Stimulated activated CD8-positive, alpha-beta memory T cell treated with anti-CD3 and anti-CD28 coated beads, Interleukin-15, amount 100 ng/mL, for 4 hours (primary cell): ENCODE results near the gene PATZ1.
"Not testable (repeated sequence)": the region's sequence is repeated elsewhere in the genome, so short reads cannot be mapped to it uniquely, and the experiment has no call there.

ENCODE experiments used
- DNase-seq, 2 donors: peaks; one replicate each; pipeline ENCODE4 v3.0.0-alpha.2; 2020; ENCODE audit warnings: low read depth in 2 of 2

The PATZ1 gene, protein sequence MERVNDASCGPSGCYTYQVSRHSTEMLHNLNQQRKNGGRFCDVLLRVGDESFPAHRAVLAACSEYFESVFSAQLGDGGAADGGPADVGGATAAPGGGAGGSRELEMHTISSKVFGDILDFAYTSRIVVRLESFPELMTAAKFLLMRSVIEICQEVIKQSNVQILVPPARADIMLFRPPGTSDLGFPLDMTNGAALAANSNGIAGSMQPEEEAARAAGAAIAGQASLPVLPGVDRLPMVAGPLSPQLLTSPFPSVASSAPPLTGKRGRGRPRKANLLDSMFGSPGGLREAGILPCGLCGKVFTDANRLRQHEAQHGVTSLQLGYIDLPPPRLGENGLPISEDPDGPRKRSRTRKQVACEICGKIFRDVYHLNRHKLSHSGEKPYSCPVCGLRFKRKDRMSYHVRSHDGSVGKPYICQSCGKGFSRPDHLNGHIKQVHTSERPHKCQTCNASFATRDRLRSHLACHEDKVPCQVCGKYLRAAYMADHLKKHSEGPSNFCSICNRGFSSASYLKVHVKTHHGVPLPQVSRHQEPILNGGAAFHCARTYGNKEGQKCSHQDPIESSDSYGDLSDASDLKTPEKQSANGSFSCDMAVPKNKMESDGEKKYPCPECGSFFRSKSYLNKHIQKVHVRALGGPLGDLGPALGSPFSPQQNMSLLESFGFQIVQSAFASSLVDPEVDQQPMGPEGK

DNA sequence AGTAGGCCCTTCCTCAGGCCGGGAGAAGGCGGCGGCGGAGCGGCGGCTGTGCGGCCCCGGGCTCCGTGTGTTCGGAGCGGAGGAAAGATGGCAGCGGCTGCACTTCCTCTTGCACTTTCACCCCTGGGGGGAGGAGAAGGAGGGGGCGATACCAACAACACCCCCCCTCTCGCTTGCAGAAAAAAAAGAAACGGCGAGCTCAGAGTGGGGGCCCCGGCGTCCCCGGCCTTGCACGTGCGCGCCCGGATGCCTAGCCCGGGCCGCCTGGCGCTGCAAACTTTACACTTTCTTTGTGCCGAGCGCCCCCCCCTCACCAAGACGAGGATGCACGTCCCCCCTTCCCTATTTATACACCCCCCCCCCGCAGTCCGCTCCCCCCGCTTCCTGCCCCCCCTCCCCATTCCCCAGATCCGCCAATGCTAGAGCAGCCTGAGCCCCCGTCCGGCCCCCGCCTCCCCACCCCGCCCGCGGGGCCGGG, at the start of gene PATZ1:
TSS of gene PATZ1 (minus strand) at position 92 of the 478 bp plus-strand sequence. CDS start 744 bp downstream, outside the sequence.
- DNase-seq: peak; percentile 57 to 62

DNA sequence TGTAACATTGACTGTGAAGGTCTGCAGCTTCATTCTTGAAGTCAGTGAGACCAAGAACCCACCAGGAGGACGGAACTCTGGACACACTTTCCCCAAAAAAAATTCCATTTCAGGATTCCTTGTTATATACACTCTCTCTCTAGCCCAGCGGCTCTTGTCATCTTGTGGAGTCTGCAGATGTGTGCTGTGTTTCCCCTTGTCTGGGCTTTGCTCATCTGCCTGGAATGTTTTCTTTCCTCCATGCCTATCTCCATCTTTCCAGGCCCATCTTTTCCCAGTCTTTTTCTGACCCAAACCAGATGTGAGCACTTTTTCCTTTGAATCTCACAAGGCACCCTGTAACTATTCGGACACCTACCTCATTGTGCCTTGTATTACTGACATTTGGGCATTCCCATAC, 48.2 kb upstream of the PATZ1 start:
- DNase-seq: no peak

DNA sequence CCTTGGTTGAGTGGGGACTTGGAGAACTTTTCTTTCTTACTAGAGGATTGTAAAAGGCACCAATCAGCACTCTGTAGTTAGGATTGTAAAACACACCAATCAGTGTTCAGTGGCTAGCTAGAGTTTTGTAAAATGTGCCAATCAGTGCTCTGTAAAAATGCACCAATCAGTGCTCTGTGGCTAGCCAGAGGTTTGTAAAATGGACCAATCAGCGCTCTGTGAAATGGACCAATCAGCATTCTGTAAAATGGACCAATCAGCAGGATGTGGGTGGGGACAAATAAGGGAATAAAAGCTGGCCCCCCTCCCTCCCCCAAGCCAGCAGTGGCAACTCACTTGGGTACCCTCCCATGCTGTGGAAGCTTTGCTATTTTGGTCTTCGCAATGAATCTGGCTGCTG, 47.7 kb upstream of the PATZ1 start:
- no peak for DNase-seq

DNA sequence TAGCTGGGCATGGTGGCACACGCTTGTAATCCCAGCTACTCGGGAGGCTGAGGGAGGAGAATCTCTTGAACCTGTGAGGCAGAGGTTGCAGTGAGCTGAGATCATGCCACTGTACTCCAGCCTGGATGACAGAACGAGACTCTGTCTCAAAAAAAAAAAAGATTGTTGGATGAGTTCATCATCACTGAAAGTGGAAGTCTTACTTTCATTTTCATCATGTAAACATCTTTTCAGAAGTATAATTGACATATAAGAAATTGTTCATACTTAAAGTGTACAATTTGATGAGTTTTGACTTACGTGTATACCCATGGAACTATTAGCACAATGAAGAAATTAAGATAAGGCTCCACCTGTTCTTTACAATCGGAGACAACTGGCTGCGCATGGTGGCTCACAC, 32.5 kb upstream of the PATZ1 start:
- not testable (repeated sequence) for DNase-seq

DNA sequence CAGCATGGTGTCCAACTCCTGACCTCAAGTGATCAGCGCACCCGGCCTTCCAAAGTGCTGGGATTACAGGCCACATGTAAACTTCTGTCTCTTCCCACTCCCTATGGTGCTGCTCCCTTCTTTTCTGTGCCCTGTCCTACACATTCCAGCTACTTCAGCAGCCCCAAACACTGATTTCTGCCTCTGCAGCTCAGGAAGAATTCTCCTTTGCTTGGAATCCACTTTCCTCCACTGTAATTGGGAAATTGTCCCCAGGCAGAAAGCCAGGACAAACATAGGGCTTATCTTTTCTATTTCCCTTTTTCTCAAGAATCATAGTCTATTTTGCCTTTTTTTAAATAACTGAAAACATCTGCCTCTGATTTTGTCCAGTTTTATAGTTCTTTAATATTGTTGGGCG, 32.0 kb upstream of the PATZ1 start:
- DNase-seq: no peak

DNA sequence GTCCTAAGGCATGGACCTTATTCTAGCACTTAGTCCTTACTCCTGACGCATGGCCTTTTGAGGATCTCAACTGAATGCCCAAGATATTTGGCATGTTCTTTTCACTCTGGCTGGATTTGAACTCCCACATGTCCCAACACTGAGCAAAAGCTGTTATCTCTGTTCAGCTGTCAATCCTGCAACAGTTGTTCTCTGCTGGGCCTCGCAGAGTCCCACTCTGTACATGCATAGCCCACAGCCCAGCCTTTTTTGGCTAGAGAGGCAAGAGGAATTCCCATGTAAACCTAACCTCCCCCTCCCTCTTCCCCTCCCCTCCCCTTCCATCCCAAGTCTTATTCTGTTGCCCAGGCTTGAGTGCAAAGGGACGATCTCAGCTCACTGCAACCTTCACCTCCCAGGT, 31.5 kb upstream of the PATZ1 start:
- DNase-seq: no peak

DNA sequence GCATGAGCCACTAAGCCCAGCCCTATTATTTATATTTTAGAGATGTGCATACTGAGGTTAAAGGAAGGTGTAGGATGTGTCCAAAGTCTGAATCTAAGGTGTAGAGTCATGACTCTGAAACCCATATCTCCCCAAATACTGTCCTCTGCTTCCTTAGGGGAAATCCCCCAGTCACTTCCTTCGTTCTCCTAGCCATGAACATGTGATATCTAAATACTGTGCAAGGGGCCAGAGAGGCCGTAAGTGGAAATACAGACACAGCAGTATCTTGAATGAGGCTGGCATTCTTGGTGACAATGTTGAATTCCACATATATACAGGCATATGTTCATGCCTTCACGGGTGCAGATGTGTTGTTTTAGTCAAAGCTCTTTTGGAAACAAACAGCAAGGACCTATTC, 21.3 kb upstream of the PATZ1 start:
- no peak for DNase-seq

DNA sequence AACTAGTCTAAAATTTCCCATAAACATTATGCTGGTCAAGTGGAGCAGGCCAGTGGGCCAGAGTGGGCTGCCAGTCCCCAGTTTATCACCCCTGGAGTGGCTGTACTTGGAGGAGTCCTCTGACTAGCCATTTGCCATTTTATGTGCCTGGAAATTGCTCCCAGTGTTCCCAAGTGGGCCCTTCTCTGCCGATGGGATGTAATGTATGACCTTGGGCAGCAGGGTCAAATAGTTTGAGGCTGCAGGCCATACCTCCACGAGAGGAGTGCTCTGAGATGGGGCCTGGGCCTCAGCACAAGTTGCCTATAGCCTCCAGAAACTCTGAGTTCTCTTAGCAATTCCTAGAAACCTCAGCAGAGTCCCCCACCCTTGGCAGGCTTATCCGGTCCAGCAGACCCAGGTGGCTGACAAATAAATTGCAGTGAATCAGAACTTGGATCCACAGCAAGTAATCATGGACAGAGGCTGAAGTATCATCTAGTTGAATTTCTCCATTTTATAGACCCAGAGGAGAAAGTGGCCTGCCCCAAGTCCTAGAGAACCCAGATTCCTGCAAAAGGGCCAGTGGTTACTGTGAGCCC, 17.8 kb upstream of the PATZ1 start:
- DNase-seq: no peak

DNA sequence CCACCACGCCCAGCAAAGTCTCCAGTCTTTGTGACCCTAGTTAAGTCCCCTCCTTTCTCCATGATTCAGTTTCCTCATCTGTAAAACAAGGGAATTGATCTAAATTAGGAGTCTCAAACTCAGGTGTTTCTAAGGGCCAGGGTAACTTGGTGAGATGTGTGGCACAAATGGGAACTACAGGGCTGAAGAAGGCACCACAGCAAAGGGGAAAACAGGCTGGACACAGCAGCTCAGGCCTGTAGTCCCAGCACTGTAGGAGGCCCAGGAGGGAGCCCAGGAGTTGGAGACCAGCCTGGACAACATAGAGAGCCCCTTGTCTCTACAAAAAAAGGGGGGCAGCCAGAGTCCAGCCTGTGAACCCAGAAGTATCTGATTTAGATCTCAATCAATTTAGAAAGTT, 15.6 kb upstream of the PATZ1 start:
- DNase-seq: no peak

DNA sequence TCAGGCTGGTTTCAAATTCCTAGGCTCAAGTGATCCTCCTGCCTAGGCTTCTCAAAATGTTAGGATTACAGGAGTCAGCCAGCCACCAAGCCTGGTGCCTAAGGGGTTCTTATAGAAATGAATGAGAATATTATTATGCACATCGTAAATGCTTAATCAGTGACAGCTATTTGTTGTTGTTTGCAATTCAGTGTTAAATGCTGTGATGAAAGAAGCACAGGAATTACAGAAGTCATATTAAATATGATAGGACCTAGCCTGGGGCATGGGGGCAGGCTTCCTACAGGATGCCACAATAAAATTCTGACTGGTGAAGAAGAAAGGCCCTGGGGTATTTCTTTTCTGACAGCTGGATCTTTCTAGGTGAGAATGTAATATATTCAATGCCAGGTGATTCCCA, 13.9 kb upstream of the PATZ1 start:
- no peak for DNase-seq

DNA sequence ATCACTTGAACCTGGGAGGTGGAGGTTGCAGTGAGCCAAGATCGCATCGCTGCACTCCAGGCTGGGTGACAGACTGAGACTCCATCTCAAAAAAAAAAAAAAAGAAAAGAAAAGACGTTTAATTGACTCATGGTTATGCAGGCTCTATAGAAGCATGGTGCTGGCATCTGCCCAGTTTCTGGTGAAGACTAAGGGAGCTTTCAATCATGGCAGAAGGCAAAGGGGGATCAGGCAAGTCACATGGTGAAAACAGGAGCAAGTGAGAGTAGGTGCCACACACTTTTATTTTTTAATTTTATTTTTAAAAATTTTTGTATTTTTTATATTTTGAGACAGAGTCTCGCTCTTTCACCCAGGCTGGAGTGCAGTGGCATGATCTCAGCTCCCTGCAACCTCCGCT, 8.4 kb upstream of the PATZ1 start:
- DNase-seq: no peak

DNA sequence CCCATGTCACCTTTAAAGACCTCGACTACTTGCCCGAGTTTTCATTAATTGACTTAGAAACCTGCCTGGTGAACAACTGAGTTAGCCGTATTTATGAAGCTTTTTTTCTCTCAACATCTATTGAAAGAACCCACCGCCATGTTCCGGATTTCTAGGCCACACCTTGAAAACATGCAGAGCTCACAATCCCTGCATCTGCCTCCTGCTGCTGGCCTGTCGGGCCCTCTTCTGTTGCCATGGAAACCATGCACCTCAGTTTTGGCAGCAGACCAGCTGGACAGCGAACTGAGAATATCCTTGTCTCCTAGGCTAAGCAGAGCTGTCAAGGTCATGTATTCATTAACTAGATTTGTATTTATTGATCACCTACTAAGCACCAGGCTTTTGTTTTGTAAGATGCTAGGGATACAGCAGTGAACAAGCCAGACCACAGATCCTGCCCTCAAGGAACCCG, 4.3 kb upstream of the PATZ1 start:
- no peak for DNase-seq

DNA sequence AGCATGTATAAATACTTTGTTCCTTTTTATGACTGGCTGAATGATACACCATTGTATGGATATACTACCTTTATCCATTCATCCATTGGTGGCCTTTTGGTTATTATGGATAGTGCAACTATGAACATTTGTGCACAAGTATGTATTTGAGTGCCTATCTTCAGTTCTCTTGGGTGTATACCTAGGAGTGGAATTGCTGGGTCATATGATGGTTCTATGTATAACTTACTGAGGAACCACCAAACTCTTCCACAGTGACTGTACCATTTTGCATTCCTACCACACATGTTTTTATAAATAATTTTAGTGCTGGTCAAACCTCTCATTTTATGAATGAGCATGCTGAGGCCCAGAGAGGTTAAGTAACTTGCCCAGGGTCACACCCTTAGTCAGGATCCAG, 3.8 kb upstream of the PATZ1 start:
- no peak for DNase-seq

DNA sequence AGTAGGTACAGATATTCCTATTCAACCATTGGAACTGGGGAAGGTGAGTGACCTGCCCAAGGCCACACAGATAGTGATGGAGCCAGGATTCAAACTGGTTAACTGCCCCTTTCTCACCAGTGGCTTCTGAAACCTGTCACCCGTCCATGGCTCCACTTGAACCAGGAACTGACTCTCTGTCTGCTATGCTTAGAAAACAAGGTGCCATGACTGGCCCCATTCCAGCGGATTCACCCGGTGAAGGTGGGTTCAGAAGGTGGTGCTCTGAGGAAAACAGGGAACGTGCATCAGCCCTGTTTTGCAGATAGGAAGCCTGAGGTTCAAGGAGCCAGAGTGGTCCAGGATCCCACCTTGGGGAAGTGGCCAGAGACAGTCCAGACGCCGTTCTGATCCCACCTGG, 2.6 kb upstream of the PATZ1 start:
- DNase-seq: no peak

DNA sequence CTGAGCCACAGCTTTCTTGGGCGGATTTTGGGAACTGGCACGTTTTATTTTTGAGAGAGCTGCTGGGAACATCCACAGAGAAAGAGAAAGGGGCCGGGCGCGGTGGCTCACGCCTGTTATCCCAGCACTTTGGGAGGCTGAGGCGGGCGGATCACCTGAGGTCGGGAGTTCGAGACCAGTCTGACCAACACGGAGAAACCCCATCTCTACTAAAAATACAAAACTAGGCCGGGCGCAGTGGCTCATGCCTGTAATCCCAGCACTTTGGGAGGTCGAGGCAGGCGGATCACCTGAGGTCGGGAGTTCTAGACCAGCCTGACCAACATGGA, 1.8 kb upstream of the PATZ1 start:
- not testable (repeated sequence) for DNase-seq

DNA sequence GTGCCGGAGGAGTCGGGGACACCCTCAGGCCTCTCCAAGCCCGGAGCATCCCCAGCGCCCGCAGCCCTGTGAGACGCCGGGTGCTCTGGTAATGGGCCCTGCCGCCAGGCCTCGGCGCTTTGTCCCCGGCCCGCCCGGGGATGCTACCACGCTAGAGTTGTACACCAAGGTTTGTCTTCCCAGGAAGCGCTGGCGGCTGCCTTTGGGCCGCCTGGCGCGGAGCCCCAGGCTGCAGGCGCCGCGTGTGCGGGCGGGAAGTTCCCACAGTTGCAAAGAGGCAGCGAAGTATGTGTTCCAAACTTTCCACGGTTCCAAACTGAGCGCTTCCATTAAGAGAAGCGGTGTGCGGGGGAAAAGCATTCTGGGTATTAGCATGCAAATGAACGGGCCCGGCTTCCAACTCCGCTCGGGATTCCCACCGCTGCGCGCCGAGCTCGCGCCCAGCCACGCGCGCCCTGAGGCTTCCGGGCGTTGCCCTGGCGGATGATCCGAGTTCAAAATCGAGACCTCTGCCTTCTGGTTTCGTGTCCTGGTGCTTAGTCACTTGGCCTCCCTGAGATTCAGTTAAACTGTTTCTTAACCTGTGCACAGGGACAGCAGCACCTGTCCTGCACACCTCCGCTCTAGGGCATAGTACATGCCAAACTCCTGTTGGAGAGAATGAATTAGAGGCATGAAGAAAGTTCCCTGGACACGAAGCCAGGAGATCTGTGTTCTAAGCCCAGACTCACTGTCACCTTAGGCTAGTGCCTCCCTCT, 1.3 kb upstream of the PATZ1 start:
- peak; percentile 13 to 19 for DNase-seq

DNA sequence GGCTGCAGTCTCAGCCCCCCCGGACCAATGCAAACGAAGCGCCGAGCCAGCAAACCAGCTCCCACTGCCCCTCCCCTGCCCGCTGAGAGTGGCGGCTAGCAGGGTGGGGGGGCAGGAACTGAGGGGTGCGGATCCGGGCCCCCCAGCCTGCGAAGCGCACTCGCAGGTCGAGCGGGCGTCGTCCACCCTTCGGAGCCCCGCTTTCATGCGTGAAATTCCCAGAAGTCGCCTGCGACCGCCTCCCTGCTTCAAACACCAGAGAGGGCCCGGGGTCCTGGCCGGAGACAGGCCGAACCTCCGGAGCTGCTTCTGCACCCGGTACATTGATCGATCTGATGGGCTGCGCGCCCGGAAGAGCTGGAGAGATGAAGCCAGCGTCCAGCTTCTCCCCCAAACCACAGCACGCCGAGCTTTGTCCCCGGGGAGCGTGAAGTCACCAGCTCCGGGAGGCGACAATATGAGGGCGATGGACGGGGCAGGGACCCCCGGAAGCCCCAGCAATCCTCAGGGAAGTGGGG, 646 bp upstream of the PATZ1 start:
- DNase-seq: peak in 1 of 2 donors; percentile 7

DNA sequence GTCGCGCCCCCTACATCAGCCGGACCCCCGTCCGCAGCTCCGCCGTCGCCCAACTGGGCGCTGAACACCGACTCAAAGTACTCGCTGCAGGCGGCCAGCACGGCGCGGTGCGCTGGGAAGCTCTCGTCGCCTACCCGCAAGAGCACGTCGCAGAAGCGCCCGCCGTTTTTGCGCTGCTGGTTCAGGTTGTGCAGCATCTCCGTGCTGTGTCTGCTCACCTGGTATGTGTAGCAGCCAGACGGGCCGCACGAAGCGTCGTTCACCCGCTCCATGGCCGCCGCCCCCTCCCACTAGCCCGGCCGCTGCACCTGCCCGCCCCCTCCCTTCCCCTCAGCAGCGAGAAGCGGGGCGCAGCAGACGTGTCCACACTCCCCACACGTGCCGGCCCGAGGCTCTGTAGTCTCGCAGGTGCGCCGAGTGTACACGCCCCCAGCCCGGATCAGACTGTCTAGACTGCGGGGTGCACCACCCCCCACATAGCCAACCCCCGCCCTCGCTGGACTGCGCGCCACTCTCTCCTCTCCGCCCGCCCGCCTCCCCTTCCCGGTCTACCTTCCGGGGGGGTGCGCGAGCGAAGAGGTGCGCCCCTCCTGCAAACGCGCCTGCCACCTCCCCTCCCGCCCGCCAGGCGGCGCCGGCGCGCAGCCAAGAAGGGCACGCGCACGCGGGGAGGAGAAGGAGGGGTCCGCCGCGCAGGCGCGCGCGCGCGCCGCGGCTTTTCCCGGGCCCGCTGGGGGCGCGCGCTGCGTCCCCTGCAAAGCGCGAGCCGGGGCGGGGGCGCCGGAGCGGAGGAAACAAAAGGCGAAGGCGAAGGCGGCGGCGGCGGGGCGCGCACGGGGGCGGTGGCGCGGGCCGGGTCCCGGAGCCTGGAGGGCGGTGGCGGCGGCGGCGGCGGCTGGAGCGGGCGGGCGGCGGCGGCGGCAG, 553 bp downstream of the PATZ1 start:
- DNase-seq: peak; percentile 71 to 77

DNA sequence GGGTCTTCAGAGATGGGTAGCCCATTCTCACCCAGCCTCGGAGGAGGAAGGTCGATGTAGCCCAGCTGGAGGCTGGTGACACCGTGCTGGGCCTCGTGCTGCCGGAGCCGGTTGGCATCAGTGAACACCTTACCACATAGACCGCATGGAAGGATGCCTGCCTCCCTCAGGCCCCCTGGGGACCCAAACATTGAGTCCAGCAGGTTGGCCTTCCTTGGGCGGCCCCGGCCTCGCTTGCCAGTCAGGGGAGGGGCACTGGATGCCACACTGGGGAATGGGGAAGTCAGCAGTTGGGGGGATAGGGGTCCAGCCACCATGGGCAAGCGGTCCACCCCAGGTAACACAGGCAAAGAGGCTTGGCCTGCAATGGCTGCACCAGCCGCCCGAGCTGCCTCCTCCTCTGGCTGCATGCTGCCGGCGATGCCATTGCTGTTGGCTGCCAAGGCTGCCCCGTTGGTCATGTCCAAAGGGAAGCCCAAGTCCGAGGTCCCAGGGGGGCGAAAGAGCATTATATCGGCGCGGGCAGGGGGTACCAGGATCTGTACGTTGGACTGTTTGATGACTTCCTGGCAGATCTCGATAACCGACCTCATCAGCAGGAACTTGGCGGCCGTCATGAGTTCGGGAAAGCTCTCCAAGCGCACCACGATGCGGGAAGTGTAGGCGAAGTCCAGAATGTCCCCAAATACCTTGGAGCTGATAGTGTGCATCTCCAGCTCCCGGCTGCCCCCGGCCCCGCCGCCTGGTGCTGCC, 1.4 kb downstream of the PATZ1 start:
- peak in 1 of 2 donors; percentile 5 for DNase-seq

DNA sequence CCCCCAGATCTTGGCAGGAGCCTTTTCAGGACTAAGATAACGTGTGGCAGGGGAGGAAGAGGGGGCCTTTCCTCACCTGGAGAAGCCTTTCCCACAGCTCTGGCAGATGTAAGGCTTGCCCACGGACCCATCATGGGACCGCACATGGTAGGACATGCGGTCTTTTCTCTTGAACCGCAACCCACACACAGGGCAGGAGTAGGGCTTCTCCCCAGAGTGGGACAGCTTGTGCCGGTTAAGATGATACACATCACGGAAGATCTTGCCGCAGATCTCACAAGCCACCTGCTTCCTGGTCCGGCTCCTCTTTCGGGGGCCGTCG, 1.9 kb downstream of the PATZ1 start:
- peak in 1 of 2 donors; percentile 14 for DNase-seq
